Lung (tissue), 12 donors: ENCODE results near the gene CPA2. TPM values are rescaled to one million over a fixed set of nuclear protein-coding genes. Genes with fewer than 3 reads are reported as not detected.
"Not testable (repeated sequence)": the region's sequence is repeated elsewhere in the genome, so short reads cannot be mapped to it uniquely, and the experiment has no call there.

Source experiments
- ATAC-seq: fragments of 200-7000 bp; cut with Tn5 transposase; one replicate; pipeline ENCODE4 v1.9.1; 2020; ENCODE audit warnings: moderate number of reproducible peaks; ENCODE audit not compliant: insufficient read depth, low FRiP score
- DNase-seq, 3 donors: peaks; one replicate each; pipeline ENCODE4 v3.0.0-alpha.2; 2013 to 2017
- H3K27ac ChIP-seq, 2 donors: one replicate each; pipeline ENCODE4 v1.5.1; 2013; ENCODE audit warnings: mild to moderate bottlenecking in 2 of 2, moderate library complexity in 2 of 2, control low read depth in 1 of 2, inconsistent platforms in 1 of 2, low read depth in 1 of 2, low read length in 1 of 2
- H3K27me3 ChIP-seq, 3 donors: one replicate each; pipeline ENCODE4 v1.5.1; 2013; ENCODE audit warnings: low read length in 2 of 3; ENCODE audit not compliant: control insufficient read depth in 3 of 3, insufficient read depth in 3 of 3
- H3K36me3 ChIP-seq, 4 donors: one replicate each; pipeline ENCODE4 v1.5.1; 2013; ENCODE audit warnings: low read length in 4 of 4, mild to moderate bottlenecking in 1 of 4, moderate library complexity in 1 of 4; ENCODE audit not compliant: control insufficient read depth in 4 of 4, insufficient read depth in 4 of 4
- H3K4me1 ChIP-seq, 5 donors: one replicate each; pipeline ENCODE4 v1.5.1; 2013; ENCODE audit warnings: low read length in 5 of 5, mild to moderate bottlenecking in 2 of 5, moderate library complexity in 1 of 5; ENCODE audit not compliant: control insufficient read depth in 5 of 5, insufficient read depth in 5 of 5
- H3K4me3 ChIP-seq: one replicate; pipeline ENCODE4 v1.5.1; 2013; ENCODE audit warnings: mild to moderate bottlenecking, control low read depth, moderate library complexity
- H3K9ac ChIP-seq, 2 donors: one replicate each; pipeline ENCODE4 v1.5.1; 2013; ENCODE audit warnings: low read length in 2 of 2, control low read depth in 1 of 2; ENCODE audit not compliant: insufficient read depth in 1 of 2
- H3K9me3 ChIP-seq, 4 donors: one replicate each; pipeline ENCODE4 v1.5.1; 2013; ENCODE audit warnings: low read length in 3 of 4, mild to moderate bottlenecking in 1 of 4, moderate library complexity in 1 of 4; ENCODE audit not compliant: control insufficient read depth in 4 of 4, insufficient read depth in 3 of 4
- CTCF ChIP-seq: IDR thresholded peaks from 2 replicates; pipeline ENCODE4 v1.5.1; 2012; ENCODE audit warnings: mild to moderate bottlenecking; ENCODE audit errors: control extremely low read depth, extremely low read depth
- WGBS, 2 donors: extraction: QIAGEN DNeasy Blood & Tissue Kit; methylation state at CpG; one replicate each; pipeline ENCODE4 v1.1.7; 2013; 5-methylcytosine and 5-hydroxymethylcytosine counted together
- polyA plus RNA-seq, 2 donors: library from polyadenylated mRNA; stranded (reverse); fragments of 200-250 nt; gene quantifications; one replicate each; pipeline ENCODE4 v1.2.1, GENCODE V29; 2013
- total RNA-seq, 2 donors: library from RNA; depleted of rRNA in 1 of 2; stranded (reverse); fragments of >200 nt in 1 of 2; gene quantifications; one replicate each; pipeline ENCODE4 v1.2.1, GENCODE V29; 2014 to 2021
- donor health status: control.
- donor health status: control.
- donor health status: Bipolar disorder and iron deficiency.
- donor health status: healthy.
- donor health status: DM: yes; HTN: yes; CAD: no.

Gene CPA2
- total and polyA plus RNA-seq, 4 donors: 0.21 to 2.0 TPM; not detected in 2

GRCh38 chr7:130226333-130226732, 40.3 kb upstream of the CPA2 start:
- WGBS, 2 donors: 94 to 100% methylated on average over 1 of the region's 1 CpG
- no peak for ATAC-seq
- H3K9ac ChIP-seq: no peak overlapping the region
- TF ChIP-seq CTCF: no peak
- no peak overlapping the region for H3K27ac ChIP-seq
- H3K9me3 ChIP-seq: peaks cover 0 to 3% (median under 1%) of the 10 kb centered on the region in 4 donors
- H3K4me1 ChIP-seq: peaks cover 0 to 3% (median 0%) of the 10 kb centered on the region in 5 donors
- H3K36me3 ChIP-seq: no peaks in the 10 kb centered on the region
- H3K27me3 ChIP-seq: no peaks in the 10 kb centered on the region
- H3K4me3 ChIP-seq: no peak overlapping the region
- DNase-seq: no peak

GRCh38 chr7:130227883-130228575, 38.6 kb upstream of the CPA2 start:
- H3K4me1 ChIP-seq: peaks cover 0 to 3% (median 0%) of the 10 kb centered on the region in 5 donors
- no peaks in the 10 kb centered on the region for H3K27me3 ChIP-seq
- no peak overlapping the region for H3K9ac ChIP-seq
- TF ChIP-seq CTCF: no peak
- peaks cover 0 to 3% (median under 1%) of the 10 kb centered on the region in 4 donors for H3K9me3 ChIP-seq
- 83 to 88% methylated on average over 1 of the region's 1 CpG for WGBS, 2 donors
- H3K4me3 ChIP-seq: no peak overlapping the region
- DNase-seq (peak in 2 of 3 donors; percentile 20 to 35), ATAC-seq (no peak)
- no peak overlapping the region for H3K27ac ChIP-seq
- no peaks in the 10 kb centered on the region for H3K36me3 ChIP-seq

GRCh38 chr7:130228840-130229502, 37.7 kb upstream of the CPA2 start:
- WGBS, 2 donors: 76 to 82% methylated on average over 7 of the region's 7 CpGs
- no peak for TF ChIP-seq CTCF
- Histone ChIP-seq H3K9me3 (peaks cover 0 to 3% (median under 1%) of the 10 kb centered on the region in 4 donors), H3K4me3 (no peak overlapping the region), H3K36me3 (no peaks in the 10 kb centered on the region), H3K4me1 (peaks cover 0 to 3% (median 0%) of the 10 kb centered on the region in 5 donors), H3K9ac (no peak overlapping the region), H3K27ac (no peak overlapping the region), H3K27me3 (no peaks in the 10 kb centered on the region)
- DNase-seq (no peak), ATAC-seq (no peak)

GRCh38 chr7:130229981-130230380, 36.7 kb upstream of the CPA2 start:
- not testable (repeated sequence) for H3K27me3 ChIP-seq, H3K36me3 ChIP-seq, H3K9me3 ChIP-seq, ATAC-seq, H3K4me1 ChIP-seq, H3K9ac ChIP-seq, DNase-seq, H3K27ac ChIP-seq, H3K4me3 ChIP-seq
- WGBS, 2 donors: 92 to 94% methylated on average over 16 to 28 of the region's 28 CpGs
